Measurements from ENCODE around the gene GNB3.

The GNB3 gene

GRCh38 chr12:6840761-6841515, at the start of gene GNB3:
Gene GNB3 (plus strand): TSS chr12:6840925. CDS start chr12:6841288, 363 bp downstream.
- no peak for TF ChIP-seq CTCF (IDR thresholded peaks at IDR 0.05; ENCODE audit: control insufficient read depth, insufficient read depth, low read depth, low read length, missing control alignments)
- no peak for DNase-seq (ENCODE audit: low read depth)
- no peak within 1 kb of the TSS for H3K4me3 ChIP-seq (ENCODE audit: control insufficient read depth, low read depth, low read length)

- no peak for DNase-seq (ENCODE audit: low read depth)
- TF ChIP-seq CTCF (IDR thresholded peaks at IDR 0.05; ENCODE audit: control insufficient read depth, insufficient read depth, low read depth, low read length, missing control alignments): no peak
These were observed 48.7 kb upstream of the GNB3 start for GRCh38 chr12:6791931-6792520.

GRCh38 chr12:6792522-6793201, 48.1 kb upstream of the GNB3 start:
- no peak overlapping the region for H3K4me3 ChIP-seq (ENCODE audit: control insufficient read depth, low read depth, low read length)
- DNase-seq (ENCODE audit: low read depth): no peak
- no peak for TF ChIP-seq CTCF (IDR thresholded peaks at IDR 0.05; ENCODE audit: control insufficient read depth, insufficient read depth, low read depth, low read length, missing control alignments)

More at GRCh38 chr12:6791931-6792520, 48.7 kb upstream of the GNB3 start:
- H3K4me3 ChIP-seq (ENCODE audit: control insufficient read depth, low read depth, low read length): no peak overlapping the region

- DNase-seq (ENCODE audit: low read depth): no peak
- no peak overlapping the region for H3K4me3 ChIP-seq (ENCODE audit: control insufficient read depth, low read depth, low read length)
- no peak for TF ChIP-seq CTCF (IDR thresholded peaks at IDR 0.05; ENCODE audit: control insufficient read depth, insufficient read depth, low read depth, low read length, missing control alignments)
These were observed 45.6 kb upstream of the GNB3 start for GRCh38 chr12:6795088-6795487.

GRCh38 chr12:6796576-6796975, 44.1 kb upstream of the GNB3 start:
- TF ChIP-seq CTCF (IDR thresholded peaks at IDR 0.05; ENCODE audit: control insufficient read depth, insufficient read depth, low read depth, low read length, missing control alignments): no peak

GRCh38 chr12:6799147-6799546, 41.6 kb upstream of the GNB3 start:
- no peak for DNase-seq (ENCODE audit: low read depth)
- TF ChIP-seq CTCF (IDR thresholded peaks at IDR 0.05; ENCODE audit: control insufficient read depth, insufficient read depth, low read depth, low read length, missing control alignments): no peak
- H3K4me3 ChIP-seq (ENCODE audit: control insufficient read depth, low read depth, low read length): no peak overlapping the region

More at GRCh38 chr12:6796576-6796975, 44.1 kb upstream of the GNB3 start:
- DNase-seq (ENCODE audit: low read depth): no peak
- H3K4me3 ChIP-seq (ENCODE audit: control insufficient read depth, low read depth, low read length): no peak overlapping the region

Data from AG09309 (cell line).